Measurements from ENCODE around the gene TFDP1.

GRCh38 chr13:113620036-113620796 is 35.7 kb downstream of the TFDP1 start:
- TF ChIP-seq EZH2 (IDR thresholded peaks at IDR 0.05; ENCODE audit: borderline replicate concordance, low read length) (no peak), CTCF (IDR thresholded peaks at IDR 0.05; ENCODE audit: low read length) (no peak)
